Neural progenitor cell (in vitro differentiated cells): Measurements from ENCODE around the gene CENATAC.
"Not testable (repeated sequence)": the region's sequence is repeated elsewhere in the genome, so short reads cannot be mapped to it uniquely, and the experiment has no call there.

Experiments used
- CTCF ChIP-seq: fragments of 200-600 bp; sonication (generic); IDR thresholded peaks from 2 replicates; pipeline ENCODE4 v1.5.1; 2017; ENCODE audit warnings: antibody characterized with exemption, mild to moderate bottlenecking
- EZH2 ChIP-seq: fragments of 200-600 bp; sonication (generic); IDR thresholded peaks from 2 replicates; pipeline ENCODE4 v1.6.1; 2017; ENCODE audit warnings: antibody characterized with exemption, mild to moderate bottlenecking, moderate library complexity
- EZH2phosphoT487 ChIP-seq: fragments of 200-600 bp; sonication (generic); IDR thresholded peaks from 2 replicates; pipeline ENCODE4 v1.6.1; 2017; ENCODE audit warnings: antibody characterized with exemption

- not testable (repeated sequence) for TF ChIP-seq EZH2, CTCF, EZH2phosphoT487
Observed at GRCh38 chr11:118953976-118954375, 44.0 kb upstream of the CENATAC start.
